IMR-90 (cell line): Measurements from ENCODE around the gene TDRD7. TPM values are rescaled to one million over a fixed set of nuclear protein-coding genes. Genes with fewer than 3 reads are reported as not detected.

ENCODE experiments used
- ATAC-seq: fragments of 200-7000 bp; cut with Tn5 transposase; 2 replicates; pipeline ENCODE4 v1.9.1; 2020; ENCODE audit warnings: low read depth, mild to moderate bottlenecking, moderate library complexity
- BruUV-seq: library from RNA; stranded (reverse); fragments of 400-500 nt; replicated peaks from 2 replicates; lab custom pipeline; 2021; lab: Mats Ljungman, UMichigan
- CTCF ChIA-PET: fragments of 300-600 bp; formaldehyde crosslinking; extraction: SDS; loops from one replicate; lab custom pipeline; 2021; ENCODE audit warnings: antibody characterized with exemption; lab: Yijun Ruan, JAX
- POLR2A ChIA-PET: fragments of 300-600 bp; sonication (Branson Sonifier 250); formaldehyde crosslinking; loops from one replicate; lab custom pipeline; 2022; ENCODE audit warnings: antibody characterized with exemption; ENCODE audit not compliant: unreplicated experiment; lab: Charles Lee
- DNase-seq: peaks from one replicate; pipeline ENCODE4 v3.0.0; 2013
- H2AFZ ChIP-seq: replicated peaks from 2 replicates; pipeline ENCODE3; 2013; ENCODE audit warnings: low read length, mild to moderate bottlenecking; ENCODE audit not compliant: poor library complexity
- H2AK5ac ChIP-seq: 2 replicates; pipeline ENCODE4 v1.6.1; 2013; ENCODE audit warnings: low read depth, low read length, inconsistent platforms
- H2AK9ac ChIP-seq: replicated peaks from 2 replicates; pipeline ENCODE3; 2013; ENCODE audit warnings: mild to moderate bottlenecking, low read depth, low read length, moderate library complexity; ENCODE audit not compliant: poor library complexity
- H2BK120ac ChIP-seq: 2 replicates; pipeline ENCODE4 v1.6.1; 2013; ENCODE audit warnings: low read depth, low read length, inconsistent platforms
- H2BK15ac ChIP-seq: 3 replicates; pipeline ENCODE4 v1.6.1; 2013; ENCODE audit warnings: low read depth, low read length, inconsistent platforms
- H2BK20ac ChIP-seq: 2 replicates; pipeline ENCODE4 v1.6.1; 2013; ENCODE audit warnings: low read depth, mild to moderate bottlenecking, inconsistent platforms, low read length, moderate library complexity
- H2BK5ac ChIP-seq: 2 replicates; pipeline ENCODE4 v1.6.1; 2013; ENCODE audit warnings: mild to moderate bottlenecking, low read depth, low read length, inconsistent platforms; ENCODE audit not compliant: poor library complexity, severe bottlenecking
- H3K14ac ChIP-seq: replicated peaks from 2 replicates; pipeline ENCODE4 v1.6.1; 2013; ENCODE audit warnings: low read depth, low read length, inconsistent platforms
- H3K18ac ChIP-seq: 2 replicates; pipeline ENCODE4 v1.6.1; 2013; ENCODE audit warnings: low read depth, low read length, control low read depth
- H3K23ac ChIP-seq: 2 replicates; pipeline ENCODE4 v1.6.1; 2013; ENCODE audit warnings: low read depth, low read length, inconsistent platforms
- H3K27ac ChIP-seq: 2 replicates; pipeline ENCODE4 v1.5.1; 2013; ENCODE audit warnings: mild to moderate bottlenecking, control low read depth, low read length; ENCODE audit not compliant: insufficient read depth
- H3K27me3 ChIP-seq: 2 replicates; pipeline ENCODE4 v1.6.1; 2013; ENCODE audit warnings: low read length; ENCODE audit not compliant: control insufficient read depth, insufficient read depth
- H3K36me3 ChIP-seq: 2 replicates; pipeline ENCODE4 v1.6.1; 2013; ENCODE audit warnings: low read length, mixed read lengths; ENCODE audit not compliant: control insufficient read depth, insufficient read depth
- H3K4ac ChIP-seq: 2 replicates; pipeline ENCODE4 v1.6.1; 2013; ENCODE audit warnings: low read depth, low read length, inconsistent platforms
- H3K4me1 ChIP-seq: 2 replicates; pipeline ENCODE4 v1.6.1; 2013; ENCODE audit warnings: low read length, mixed read lengths; ENCODE audit not compliant: control insufficient read depth, insufficient read depth
- H3K4me2 ChIP-seq: 2 replicates; pipeline ENCODE4 v1.6.1; 2013; ENCODE audit warnings: low read depth, mild to moderate bottlenecking, control low read depth, low read length, moderate library complexity
- H3K4me3 ChIP-seq: 2 replicates; pipeline ENCODE4 v1.5.1; 2013; ENCODE audit warnings: low read depth, mild to moderate bottlenecking, control low read depth, low read length, moderate library complexity; ENCODE audit not compliant: insufficient read depth
- H3K56ac ChIP-seq: 2 replicates; pipeline ENCODE4 v1.6.1; 2013; ENCODE audit warnings: low read length, inconsistent platforms; ENCODE audit not compliant: insufficient read depth; ENCODE audit errors: extremely low read depth
- H3K79me1 ChIP-seq, 2 experiments: 2 replicates each; pipeline ENCODE4 v1.6.1; 2013; ENCODE audit warnings: low read length in 2 of 2, inconsistent platforms in 1 of 2, low read depth in 1 of 2
- H3K9ac ChIP-seq: 2 replicates; pipeline ENCODE4 v1.6.1; 2013; ENCODE audit warnings: low read depth, low read length, control low read depth
- H3K9me1 ChIP-seq: 2 replicates; pipeline ENCODE4 v1.6.1; 2013; ENCODE audit warnings: low read length, inconsistent platforms; ENCODE audit not compliant: insufficient read depth
- H3K9me3 ChIP-seq: 2 replicates; pipeline ENCODE4 v1.6.1; 2013; ENCODE audit warnings: low read length; ENCODE audit not compliant: control insufficient read depth, insufficient read depth
- H4K20me1 ChIP-seq: 2 replicates; pipeline ENCODE4 v1.6.1; 2013; ENCODE audit warnings: low read length, inconsistent platforms; ENCODE audit not compliant: insufficient read depth
- H4K5ac ChIP-seq: 2 replicates; pipeline ENCODE4 v1.6.1; 2013; ENCODE audit warnings: mild to moderate bottlenecking, low read depth, low read length, control low read depth
- H4K8ac ChIP-seq, 2 experiments: 2 replicates each; pipeline ENCODE4 v1.6.1; 2013; ENCODE audit warnings: low read depth in 2 of 2, low read length in 2 of 2, control low read depth in 1 of 2, inconsistent platforms in 1 of 2
- H4K91ac ChIP-seq: 2 replicates; pipeline ENCODE4 v1.6.1; 2013; ENCODE audit warnings: low read depth, low read length, inconsistent platforms; ENCODE audit not compliant: insufficient read depth
- BHLHE40 ChIP-seq: fragments of 150-350 bp; IDR thresholded peaks from 2 replicates; pipeline ENCODE4 v1.6.1; 2016; ENCODE audit warnings: mild to moderate bottlenecking, low read depth, low read length
- CEBPB ChIP-seq: IDR thresholded peaks from 2 replicates; pipeline ENCODE4 v1.6.1; 2012; ENCODE audit warnings: low read depth, low read length, improper control_type of control experiment
- CHD1 ChIP-seq: IDR thresholded peaks from 2 replicates; pipeline ENCODE4 v1.6.1; 2012; ENCODE audit warnings: low read depth, low read length, improper control_type of control experiment
- CTCF ChIP-seq: conservative IDR thresholded peaks from 2 replicates; pipeline ENCODE4 v1.5.1; 2012; ENCODE audit warnings: mild to moderate bottlenecking, low read depth, low read length, improper control_type of control experiment
- ELK1 ChIP-seq: fragments of 150-350 bp; IDR thresholded peaks from 2 replicates; pipeline ENCODE4 v1.6.1; 2016; ENCODE audit warnings: low read depth, mild to moderate bottlenecking, low read length, moderate library complexity, borderline replicate concordance
- FOS ChIP-seq: fragments of 150-350 bp; IDR thresholded peaks from 2 replicates; pipeline ENCODE4 v1.6.1; 2016; ENCODE audit warnings: low read depth, low read length
- MAFK ChIP-seq: IDR thresholded peaks from 2 replicates; pipeline ENCODE4 v1.6.1; 2012; ENCODE audit warnings: low read depth, low read length, improper control_type of control experiment
- MAZ ChIP-seq: IDR thresholded peaks from 2 replicates; pipeline ENCODE4 v1.6.1; 2012; ENCODE audit warnings: low read depth, mild to moderate bottlenecking, low read length, improper control_type of control experiment, moderate library complexity, borderline replicate concordance
- MXI1 ChIP-seq: IDR thresholded peaks from 2 replicates; pipeline ENCODE4 v1.6.1; 2012; ENCODE audit warnings: low read depth, mild to moderate bottlenecking, low read length, moderate library complexity, borderline replicate concordance
- NFE2L2 ChIP-seq: fragments of 150-350 bp; IDR thresholded peaks from 2 replicates; pipeline ENCODE4 v1.6.1; 2016; ENCODE audit warnings: low read depth, mild to moderate bottlenecking, low read length
- POLR2A ChIP-seq: IDR thresholded peaks from 2 replicates; pipeline ENCODE4 v1.6.1; 2012; ENCODE audit warnings: mild to moderate bottlenecking, low read depth, low read length
- RAD21 ChIP-seq: IDR thresholded peaks from 2 replicates; pipeline ENCODE4 v1.6.1; 2012; ENCODE audit warnings: low read length, improper control_type of control experiment
- RCOR1 ChIP-seq: IDR thresholded peaks from 2 replicates; pipeline ENCODE4 v1.6.1; 2012; ENCODE audit warnings: mild to moderate bottlenecking, low read length, improper control_type of control experiment; ENCODE audit not compliant: insufficient replicate concordance
- RFX5 ChIP-seq: IDR thresholded peaks from 2 replicates; pipeline ENCODE4 v1.8.0; 2012; ENCODE audit warnings: low read depth, mild to moderate bottlenecking, low read length, moderate library complexity
- SMC3 ChIP-seq: fragments of 150-350 bp; IDR thresholded peaks from 2 replicates; pipeline ENCODE4 v1.6.1; 2016; ENCODE audit warnings: low read depth, mild to moderate bottlenecking, antibody characterized with exemption, low read length, moderate library complexity
- USF2 ChIP-seq: fragments of 150-350 bp; IDR thresholded peaks from 2 replicates; pipeline ENCODE4 v1.6.1; 2017; ENCODE audit warnings: mild to moderate bottlenecking, antibody characterized with exemption, low read length, low read depth
- WGBS, 2 experiments: methylation state at CpG; one replicate each; pipeline versions ENCODE4 v1.1.5 to v1.1.7; 2013; ENCODE audit warnings: missing lambda C conversion rate in 2 of 2; ENCODE audit not compliant: insufficient read length in 1 of 2; ENCODE audit errors: extremely low coverage in 2 of 2; 5-methylcytosine and 5-hydroxymethylcytosine counted together
- dilution Hi-C: fragments of 300-500 bp; cut with HindIII; formaldehyde crosslinking; loops from one replicate; pipeline ENCODE4 v1.14.3; 2018; ENCODE audit warnings: low sequenced_read_pairs; ENCODE audit not compliant: unreplicated experiment
- in situ Hi-C: fragments of 300-500 bp; cut with MboI; formaldehyde crosslinking; loops from 3 replicates; pipeline ENCODE4 v1.14.3; 2019; ENCODE audit warnings: low sequenced_read_pairs, inconsistent platforms, mixed read lengths
- intact Hi-C: fragments of 100-400 bp; cut with micrococcal nuclease; formaldehyde crosslinking; loops from 2 replicates; pipeline ENCODE4 v1.10.0; 2022
- polyA plus RNA-seq, 3 experiments: library from polyadenylated mRNA; depleted of rRNA; stranded (reverse); fragments of >200 nt; gene quantifications; 2 replicates each; pipeline ENCODE4 v1.2.3, GENCODE V29; 2012; ENCODE audit warnings: low replicate concordance in 1 of 3
- total RNA-seq: library from RNA; depleted of rRNA; stranded (reverse); fragments of >200 nt; gene quantifications from 2 replicates; pipeline ENCODE4 v1.2.3, GENCODE V29; 2012

TDRD7 gene
- total and polyA plus RNA-seq, 2 of the 4 experiments (the other 2 are of a cell fraction): 4.4 to 9.7 TPM

DNA sequence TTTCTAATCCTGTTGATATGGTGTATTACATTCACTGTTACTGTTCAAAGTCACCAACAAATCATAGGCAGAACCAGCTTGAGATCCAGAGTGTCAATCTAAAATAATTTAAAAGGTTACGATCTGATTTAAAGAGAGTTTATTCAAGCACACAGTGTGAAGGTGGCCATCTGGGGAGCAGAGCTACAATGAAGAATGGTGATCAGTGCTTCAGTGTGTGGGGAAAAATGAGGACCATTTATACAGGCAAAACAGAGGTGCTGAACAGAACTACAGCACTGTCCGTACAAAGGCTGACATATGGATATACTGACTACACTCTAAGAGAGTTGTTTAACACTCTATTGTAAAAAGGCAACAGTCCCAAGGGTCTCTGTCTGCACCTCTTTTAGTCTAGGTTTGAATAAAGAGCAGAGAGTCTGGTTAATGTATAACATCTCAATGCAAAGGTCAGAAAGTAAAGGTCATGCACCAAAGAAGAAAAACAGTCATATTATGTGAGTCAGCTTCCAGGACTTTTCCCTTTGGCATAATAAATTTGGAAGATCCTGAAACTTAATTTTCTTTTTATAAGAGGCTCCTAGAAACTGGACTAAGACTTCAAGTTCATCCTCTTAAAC, 29.7 kb upstream of the TDRD7 start:
- Histone ChIP-seq H3K27me3 (no peaks in the 10 kb centered on the region; the same call in 1 of the 2 replicates), H3K79me1 (no peaks in the 10 kb centered on the region), H4K91ac (no peak overlapping the region), H4K8ac (no peak overlapping the region), H4K20me1 (no peaks in the 10 kb centered on the region), H3K9ac (no peak overlapping the region), H2BK5ac (no peak overlapping the region), H3K4me1 (no peaks in the 10 kb centered on the region), H3K18ac (no peak overlapping the region), H3K27ac (no peak overlapping the region), H2BK20ac (no peak overlapping the region), H3K9me1 (no peaks in the 10 kb centered on the region), H2BK120ac (no peak overlapping the region), H3K56ac (no peak overlapping the region), H3K4me2 (no peak overlapping the region), H4K5ac (no peak overlapping the region), H3K36me3 (no peaks in the 10 kb centered on the region), H2AFZ (no peak overlapping the region), H3K23ac (no peak overlapping the region), H3K4ac (no peak overlapping the region), H2BK15ac (no peak overlapping the region), H2AK5ac (no peak overlapping the region), H3K9me3 (no peaks in the 10 kb centered on the region), H3K14ac (no peak overlapping the region), H3K4me3 (no peak overlapping the region), H2AK9ac (no peak overlapping the region)
- TF ChIP-seq RCOR1 (no peak), MAZ (no peak), CEBPB (no peak), RAD21 (no peak), BHLHE40 (no peak), SMC3 (no peak), CTCF (no peak), CHD1 (no peak), RFX5 (no peak), ELK1 (no peak), MAFK (no peak), POLR2A (no peak), USF2 (no peak), MXI1 (no peak), FOS (no peak), NFE2L2 (no peak)
- intact Hi-C loops (no loop called here), in situ Hi-C loops (no loop called here), dilution Hi-C loops (no loop called here)
- no CpG with 5 or more reads among the region's 2 CpGs for WGBS, 2 experiments
- no peak for DNase-seq
- POLR2A ChIA-PET: no interaction called here
- no peak for ATAC-seq
- CTCF ChIA-PET: interaction anchor here (0.7 kb wide), 1 partner anchor 309 kb away, joined by 4 read pairs; no protein-coding TSS in a partner anchor
- BruUV-seq: no TSS peak
